Small intestine (tissue), 7 donors: ENCODE results near the gene EEPD1. TPM values are rescaled to one million over a fixed set of nuclear protein-coding genes. Genes with fewer than 3 reads are reported as not detected.

Experiments used
- DNase-seq, 2 donors: peaks; one replicate each; pipeline versions ENCODE4 v3.0.0 to v3.0.0-alpha.2; 2013
- FAIRE-seq: peaks from 2 replicates; lab custom pipeline; 2012; peaks lifted over from hg19 to GRCh38; lab: Jason Lieb, UNC
- H3K27ac ChIP-seq, 3 donors: one replicate each; pipeline ENCODE4 v1.5.1; 2013; ENCODE audit warnings: low read length in 2 of 3, mild to moderate bottlenecking in 2 of 3, control low read depth in 1 of 3, inconsistent platforms in 1 of 3, low read depth in 1 of 3, moderate library complexity in 1 of 3
- H3K27me3 ChIP-seq, 3 donors: one replicate each; pipeline ENCODE4 v1.6.1; 2013; ENCODE audit warnings: low read length in 3 of 3, inconsistent platforms in 1 of 3; ENCODE audit not compliant: control insufficient read depth in 3 of 3, insufficient read depth in 3 of 3
- H3K36me3 ChIP-seq, 3 donors: one replicate each; pipeline ENCODE4 v1.6.1; 2013; ENCODE audit warnings: low read length in 3 of 3, inconsistent platforms in 1 of 3, low read depth in 1 of 3, mild to moderate bottlenecking in 1 of 3, moderate library complexity in 1 of 3; ENCODE audit not compliant: control insufficient read depth in 3 of 3, insufficient read depth in 2 of 3
- H3K4me1 ChIP-seq, 3 donors: one replicate each; pipeline ENCODE4 v1.6.1; 2013; ENCODE audit warnings: low read length in 2 of 3, inconsistent platforms in 1 of 3, low read depth in 1 of 3, mild to moderate bottlenecking in 1 of 3, moderate library complexity in 1 of 3; ENCODE audit not compliant: control insufficient read depth in 3 of 3, insufficient read depth in 2 of 3
- H3K4me3 ChIP-seq, 3 donors: one replicate each; pipeline ENCODE4 v1.5.1; 2013; ENCODE audit warnings: low read length in 3 of 3, control low read depth in 1 of 3, inconsistent platforms in 1 of 3, low read depth in 1 of 3, mild to moderate bottlenecking in 1 of 3, moderate library complexity in 1 of 3
- H3K9me3 ChIP-seq, 2 donors: one replicate each; pipeline ENCODE4 v1.6.1; 2013; ENCODE audit warnings: low read depth in 1 of 2, low read length in 1 of 2; ENCODE audit not compliant: control insufficient read depth in 2 of 2, insufficient read depth in 1 of 2
- WGBS, 3 donors: extraction: QIAGEN DNeasy Blood & Tissue Kit; methylation state at CpG; one replicate each; pipeline ENCODE4 v1.1.7; 2013; 5-methylcytosine and 5-hydroxymethylcytosine counted together
- polyA plus RNA-seq, 4 donors: library from polyadenylated mRNA; stranded (reverse) in 3 of 4; unstranded in 1 of 4; fragments of 200-250 nt in 3 of 4; fragments of 120-200 nt in 1 of 4; gene quantifications; one replicate each; pipeline versions ENCODE4 v1.2.1 to v1.2.3, GENCODE V29; 2013
- donor health status: healthy with polysubstance abuse.
- donor health status: control.
- donor health status: control.
- donor health status: Bipolar disorder and iron deficiency.
- donor health status: healthy.

Gene EEPD1
- polyA plus RNA-seq, 4 donors = 6.9 to 175 (median 86.3) TPM

GRCh38 chr7:36311539-36311938 lies 158.5 kb downstream of the EEPD1 start:
- no peaks in the 10 kb centered on the region for H3K27me3 ChIP-seq
- no peak overlapping the region for H3K27ac ChIP-seq
- FAIRE-seq (no peak), DNase-seq (no peak)
- no peaks in the 10 kb centered on the region for H3K4me1 ChIP-seq
- 79 to 93% (median 86%) methylated on average over 7 of the region's 7 CpGs for WGBS, 3 donors
- no peak overlapping the region for H3K4me3 ChIP-seq
- no peaks in the 10 kb centered on the region for H3K9me3 ChIP-seq
- H3K36me3 ChIP-seq = no peaks in the 10 kb centered on the region

DNA sequence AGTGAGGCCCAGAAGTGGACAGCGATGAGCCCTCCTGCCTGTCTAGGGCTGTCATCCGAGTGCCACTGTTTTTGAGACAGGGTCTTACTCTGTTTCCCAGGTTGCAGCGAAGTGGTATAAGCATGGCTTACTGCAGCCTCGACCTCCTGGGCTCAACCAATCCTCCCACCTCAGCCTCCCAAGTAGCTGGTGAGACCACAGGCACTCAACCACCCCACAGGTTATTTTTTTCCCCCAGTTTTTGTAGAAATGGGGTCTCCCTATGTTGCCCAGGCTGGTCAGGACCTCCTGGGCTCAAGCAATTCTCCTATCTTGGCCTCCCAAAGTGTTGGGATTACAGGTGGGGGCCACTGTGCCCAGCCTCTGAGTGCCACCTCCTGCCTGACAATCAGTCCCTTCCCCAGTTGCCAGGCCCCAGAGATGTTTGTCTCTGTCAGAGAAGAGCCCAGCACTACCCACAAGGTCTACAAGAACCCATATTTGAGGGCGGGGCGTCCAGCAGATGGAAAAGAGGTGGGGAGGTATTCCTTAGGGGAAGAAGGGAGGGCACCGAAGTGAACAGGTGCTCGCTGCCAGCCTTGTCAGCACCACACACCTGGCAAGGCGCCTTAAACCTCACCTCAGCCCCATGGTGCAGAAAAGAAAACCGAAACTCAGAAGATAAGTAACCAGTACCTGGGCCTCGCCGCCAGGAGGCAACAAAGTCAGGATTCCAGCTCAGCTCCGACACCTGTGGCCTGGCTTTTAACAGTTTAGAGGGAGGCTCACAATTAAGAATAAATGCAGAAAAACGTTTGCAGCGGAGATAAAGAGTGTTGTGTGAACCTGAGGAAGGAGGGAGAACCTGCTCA lies 159.2 kb downstream of the EEPD1 start:
- H3K36me3 ChIP-seq = no peaks in the 10 kb centered on the region
- no peak for FAIRE-seq
- H3K4me1 ChIP-seq = no peaks in the 10 kb centered on the region
- H3K4me3 ChIP-seq = peak overlapping the region in 1 of 3 donors; percentile 20
- 36 to 64% (median 40%) methylated on average over 15 of the region's 15 CpGs for WGBS, 3 donors
- no peak overlapping the region for H3K27ac ChIP-seq
- peak; percentile 62 to 87 for DNase-seq
- no peaks in the 10 kb centered on the region for H3K9me3 ChIP-seq
- H3K27me3 ChIP-seq = no peaks in the 10 kb centered on the region

DNA sequence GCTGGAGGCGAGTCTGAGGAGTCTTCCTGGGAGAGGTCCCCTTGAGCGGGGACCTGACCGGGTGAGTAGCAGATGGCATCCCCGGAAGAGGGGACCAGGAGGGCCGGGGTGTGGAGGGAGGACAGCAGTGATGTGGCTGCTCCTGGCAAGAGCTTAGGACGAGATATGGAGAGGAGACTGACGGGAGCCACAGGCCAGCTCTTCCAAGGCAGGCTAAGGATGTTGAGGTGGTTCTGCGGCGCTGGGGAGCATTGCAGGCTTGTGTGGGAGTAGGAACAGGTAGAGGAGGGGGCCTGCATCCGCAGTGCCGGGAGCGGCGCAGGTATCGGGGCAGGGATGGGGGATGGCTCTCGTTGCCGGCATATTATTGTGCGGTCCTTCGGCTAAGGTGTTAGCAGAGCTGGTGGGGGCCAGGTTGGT lies 159.9 kb downstream of the EEPD1 start:
- H3K9me3 ChIP-seq = no peaks in the 10 kb centered on the region
- H3K27me3 ChIP-seq = no peaks in the 10 kb centered on the region
- FAIRE-seq (no peak), DNase-seq (no peak)
- WGBS, 3 donors = 84 to 93% (median 85%) methylated on average over 18 of the region's 18 CpGs
- no peak overlapping the region for H3K27ac ChIP-seq
- no peaks in the 10 kb centered on the region for H3K36me3 ChIP-seq
- H3K4me1 ChIP-seq = no peaks in the 10 kb centered on the region
- no peak overlapping the region for H3K4me3 ChIP-seq

GRCh38 chr7:36313607-36314006 lies 160.6 kb downstream of the EEPD1 start:
- no peaks in the 10 kb centered on the region for H3K9me3 ChIP-seq
- DNase-seq (no peak), FAIRE-seq (no peak)
- no peaks in the 10 kb centered on the region for H3K36me3 ChIP-seq
- no peak overlapping the region for H3K4me3 ChIP-seq
- no peaks in the 10 kb centered on the region for H3K4me1 ChIP-seq
- H3K27me3 ChIP-seq = no peaks in the 10 kb centered on the region
- WGBS, 3 donors = 88 to 93% (median 90%) methylated on average over 6 of the region's 6 CpGs
- no peak overlapping the region for H3K27ac ChIP-seq

- no peak for FAIRE-seq
- 92 to 97% (median 92%) methylated on average over 2 of the region's 2 CpGs for WGBS, 3 donors
These were observed 161.4 kb downstream of the EEPD1 start for GRCh38 chr7:36314491-36314890.

GRCh38 chr7:36315309-36315944 lies 162.4 kb downstream of the EEPD1 start:
- no peak overlapping the region for H3K27ac ChIP-seq
- FAIRE-seq (no peak), DNase-seq (peak; percentile 31 to 48)

More at GRCh38 chr7:36314491-36314890, 161.4 kb downstream of the EEPD1 start:
- H3K4me1 ChIP-seq = no peaks in the 10 kb centered on the region
- DNase-seq = no peak
- H3K9me3 ChIP-seq = no peaks in the 10 kb centered on the region
- no peak overlapping the region for H3K4me3 ChIP-seq
- H3K27me3 ChIP-seq = no peaks in the 10 kb centered on the region
- H3K27ac ChIP-seq = no peak overlapping the region
- no peaks in the 10 kb centered on the region for H3K36me3 ChIP-seq

DNA sequence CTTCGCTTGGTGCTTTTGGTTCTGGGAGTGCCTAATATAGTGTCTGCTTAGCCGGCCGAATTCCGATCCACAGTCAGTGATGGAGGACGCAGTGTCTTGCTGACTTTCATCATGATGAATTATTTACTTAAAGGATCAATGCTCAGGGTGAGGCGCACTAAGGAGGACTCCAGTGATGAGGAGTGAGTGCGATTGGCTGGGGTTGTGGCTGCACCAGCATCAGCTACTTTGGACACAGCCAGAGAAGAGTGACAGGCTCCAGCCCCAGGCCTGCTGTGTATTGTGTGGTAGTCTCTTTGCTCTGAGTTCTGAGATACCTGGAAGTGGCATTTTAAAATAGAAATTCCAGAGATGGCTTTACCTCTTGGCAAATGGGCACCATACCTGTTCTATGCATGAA lies 163.3 kb downstream of the EEPD1 start:
- Histone ChIP-seq H3K4me1 (no peaks in the 10 kb centered on the region), H3K27me3 (no peaks in the 10 kb centered on the region), H3K9me3 (peaks cover 0 to 3% of the 10 kb centered on the region in 2 donors), H3K36me3 (no peaks in the 10 kb centered on the region), H3K4me3 (no peak overlapping the region), H3K27ac (no peak overlapping the region)
- WGBS, 3 donors = 94 to 95% (median 95%) methylated on average over 7 of the region's 7 CpGs
- FAIRE-seq (no peak), DNase-seq (no peak)

More at GRCh38 chr7:36315309-36315944, 162.4 kb downstream of the EEPD1 start:
- H3K36me3 ChIP-seq = no peaks in the 10 kb centered on the region
- H3K27me3 ChIP-seq = no peaks in the 10 kb centered on the region
- H3K4me1 ChIP-seq = no peaks in the 10 kb centered on the region
- H3K4me3 ChIP-seq = no peak overlapping the region
- no peaks in the 10 kb centered on the region for H3K9me3 ChIP-seq
- 58 to 62% (median 61%) methylated on average over 9 of the region's 9 CpGs for WGBS, 3 donors

GRCh38 chr7:36317276-36317675 lies 164.2 kb downstream of the EEPD1 start:
- DNase-seq = no peak
- H3K27ac ChIP-seq = no peak overlapping the region
- no peak overlapping the region for H3K4me3 ChIP-seq
- peaks cover 0 to 5% of the 10 kb centered on the region in 2 donors for H3K9me3 ChIP-seq
- H3K4me1 ChIP-seq = no peaks in the 10 kb centered on the region
- no peak for FAIRE-seq
- no peaks in the 10 kb centered on the region for H3K36me3 ChIP-seq
- WGBS, 3 donors = 86 to 90% (median 88%) methylated on average over 1 of the region's 1 CpG
- H3K27me3 ChIP-seq = no peaks in the 10 kb centered on the region
